DOHH2 (cell line): ENCODE measurements around the gene PMVK.

Experiments
- EZH2phosphoT487 ChIP-seq: fragments of 200-600 bp; sonication (generic); IDR thresholded peaks from 2 replicates; pipeline ENCODE4 v1.6.1; 2017; ENCODE audit warnings: borderline replicate concordance, mild to moderate bottlenecking, antibody characterized with exemption, low read length, moderate library complexity, mixed read lengths
- TF ChIP-seq, protein P1 (sequence below): fragments of 200-600 bp; sonication (generic); IDR thresholded peaks from one replicate; pipeline ENCODE4 v1.5.1; 2014; ENCODE audit warnings: antibody characterized with exemption, mild to moderate bottlenecking, low read depth, low read length; ENCODE audit not compliant: poor library complexity, severe bottlenecking

DNA sequence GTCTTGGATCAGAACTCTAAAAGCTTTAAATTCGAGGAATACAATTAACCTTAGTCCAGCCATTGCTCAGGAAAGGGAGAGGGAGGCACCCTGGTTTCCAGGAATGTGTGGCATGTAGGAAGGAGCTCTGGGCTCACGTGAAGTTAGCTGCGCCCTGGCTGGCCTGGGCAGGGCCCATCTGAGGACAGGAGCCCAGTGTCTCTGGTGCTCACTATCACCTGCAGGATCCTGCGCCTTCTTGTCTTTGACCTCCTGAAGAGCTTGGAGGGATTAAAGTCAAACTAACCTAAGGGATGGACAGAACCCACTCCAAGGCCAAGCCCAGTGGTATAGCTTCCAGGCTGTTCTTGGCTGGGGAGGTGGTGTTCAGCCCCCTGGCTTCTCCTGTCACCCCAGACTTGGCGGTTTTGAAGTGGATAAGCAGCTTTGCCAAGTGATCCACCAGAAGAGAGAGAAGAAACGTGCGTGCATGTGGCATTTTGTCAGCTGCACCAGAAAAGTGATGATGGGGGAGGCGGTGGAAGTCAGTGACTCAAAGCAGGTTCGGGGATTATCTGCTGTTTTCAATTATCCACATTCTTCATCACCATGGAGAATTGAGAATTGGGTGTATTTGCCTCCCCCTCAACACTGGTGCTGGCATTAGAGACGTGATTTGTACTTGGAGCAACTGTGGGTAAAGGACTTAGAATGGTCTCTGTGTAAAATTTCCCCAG is 54.5 kb downstream of the PMVK start:
- TF ChIP-seq, protein P1, sequence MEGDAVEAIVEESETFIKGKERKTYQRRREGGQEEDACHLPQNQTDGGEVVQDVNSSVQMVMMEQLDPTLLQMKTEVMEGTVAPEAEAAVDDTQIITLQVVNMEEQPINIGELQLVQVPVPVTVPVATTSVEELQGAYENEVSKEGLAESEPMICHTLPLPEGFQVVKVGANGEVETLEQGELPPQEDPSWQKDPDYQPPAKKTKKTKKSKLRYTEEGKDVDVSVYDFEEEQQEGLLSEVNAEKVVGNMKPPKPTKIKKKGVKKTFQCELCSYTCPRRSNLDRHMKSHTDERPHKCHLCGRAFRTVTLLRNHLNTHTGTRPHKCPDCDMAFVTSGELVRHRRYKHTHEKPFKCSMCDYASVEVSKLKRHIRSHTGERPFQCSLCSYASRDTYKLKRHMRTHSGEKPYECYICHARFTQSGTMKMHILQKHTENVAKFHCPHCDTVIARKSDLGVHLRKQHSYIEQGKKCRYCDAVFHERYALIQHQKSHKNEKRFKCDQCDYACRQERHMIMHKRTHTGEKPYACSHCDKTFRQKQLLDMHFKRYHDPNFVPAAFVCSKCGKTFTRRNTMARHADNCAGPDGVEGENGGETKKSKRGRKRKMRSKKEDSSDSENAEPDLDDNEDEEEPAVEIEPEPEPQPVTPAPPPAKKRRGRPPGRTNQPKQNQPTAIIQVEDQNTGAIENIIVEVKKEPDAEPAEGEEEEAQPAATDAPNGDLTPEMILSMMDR, result no peak
- no peak for TF ChIP-seq EZH2phosphoT487
